HG03565 (cell line): ENCODE results near the gene HHAT.
A peak's percentile ranks its signal among the peaks of the same experiment; 100 is the strongest.

Source experiments
- ATAC-seq: cut with Tn5 transposase; IDR thresholded peaks from one replicate; pipeline ENCODE4 v1.9.1; 2021; ENCODE audit warnings: mild to moderate bottlenecking, moderate library complexity; ENCODE audit not compliant: unreplicated experiment

The HHAT gene

DNA sequence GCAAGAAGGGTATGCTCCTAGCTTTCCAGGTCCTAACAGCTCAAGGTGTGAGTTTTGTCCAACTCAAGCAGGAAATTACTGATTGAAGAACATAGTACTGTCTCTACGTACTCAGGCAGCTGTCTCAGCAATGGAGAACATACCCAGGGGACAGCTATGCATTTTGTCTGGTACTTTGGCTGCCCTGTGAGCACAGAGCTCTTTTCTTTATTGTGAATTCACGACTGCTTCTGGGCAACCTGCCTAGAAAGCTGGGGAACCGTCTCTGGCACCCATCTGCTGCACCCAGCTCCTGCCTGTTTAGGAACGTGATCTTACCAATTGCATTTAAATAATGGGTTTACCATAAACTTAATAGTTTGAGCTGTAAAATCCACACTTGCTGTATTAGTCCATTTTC is 258.1 kb downstream of the HHAT start:
- no peak for ATAC-seq

DNA sequence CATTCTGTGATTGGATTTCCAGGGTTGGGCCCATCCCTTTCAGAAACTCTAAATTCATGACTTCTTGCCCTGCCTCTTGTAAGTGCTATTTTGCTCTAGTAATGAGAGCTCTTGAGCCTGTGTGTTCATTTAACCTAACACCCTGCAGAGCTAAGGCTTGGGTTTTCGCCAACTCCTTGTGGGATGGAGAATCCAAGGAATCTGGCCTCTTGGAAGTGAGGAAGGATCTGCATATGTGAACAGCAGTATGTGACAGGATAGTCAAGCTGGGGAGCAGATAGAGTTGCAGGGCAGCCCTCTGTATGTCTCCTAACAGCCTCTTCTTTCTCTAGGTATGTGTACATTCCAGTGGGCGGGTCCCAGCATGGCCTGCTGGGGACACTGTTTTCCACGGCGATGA is 258.9 kb downstream of the HHAT start:
- no peak for ATAC-seq

- no peak for ATAC-seq
Measured at GRCh38 chr1:210588357-210588756, 259.7 kb downstream of the HHAT start.

GRCh38 chr1:210588946-210589345 is 260.2 kb downstream of the HHAT start:
- no peak for ATAC-seq

DNA sequence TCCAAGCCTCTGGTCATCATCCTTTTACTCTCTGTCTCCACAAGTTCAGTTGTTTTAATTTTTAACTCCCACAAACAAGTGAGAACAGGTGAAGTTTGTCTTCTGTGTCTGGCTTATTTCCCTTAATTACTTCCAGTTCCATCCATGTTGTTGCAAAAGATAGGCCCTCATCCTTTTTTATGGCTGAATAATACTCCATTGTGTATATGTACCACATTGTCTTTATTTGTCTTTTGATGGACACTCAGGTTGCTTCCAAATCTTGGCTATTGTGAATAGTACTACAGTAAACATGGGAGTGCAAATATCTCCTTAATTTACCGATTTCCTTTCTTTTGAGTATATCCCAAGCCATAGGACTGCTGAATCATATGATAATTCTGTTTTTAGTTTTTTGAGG is 262.5 kb downstream of the HHAT start:
- no peak for ATAC-seq

GRCh38 chr1:210594605-210595004 is 265.9 kb downstream of the HHAT start:
- ATAC-seq = no peak

DNA sequence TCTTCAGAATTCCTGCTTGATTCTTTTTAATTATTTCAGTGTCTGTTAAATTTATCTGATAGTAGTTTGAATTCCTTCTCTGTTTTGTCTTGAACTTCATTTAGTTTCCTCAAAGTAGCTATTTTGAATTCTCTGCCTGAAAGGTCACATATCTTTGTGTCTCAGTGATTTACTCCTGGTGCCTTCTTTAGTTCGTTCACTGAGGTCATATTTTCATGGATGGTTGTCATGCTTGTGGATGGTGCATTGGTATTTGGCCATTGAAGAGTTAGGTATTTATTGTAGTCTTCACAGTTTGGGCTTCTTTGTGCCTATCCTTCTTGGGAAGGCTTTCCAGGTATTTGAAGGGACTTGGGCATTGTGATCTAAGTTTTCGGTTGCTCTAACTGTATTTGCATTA is 267.9 kb downstream of the HHAT start:
- no peak for ATAC-seq

DNA sequence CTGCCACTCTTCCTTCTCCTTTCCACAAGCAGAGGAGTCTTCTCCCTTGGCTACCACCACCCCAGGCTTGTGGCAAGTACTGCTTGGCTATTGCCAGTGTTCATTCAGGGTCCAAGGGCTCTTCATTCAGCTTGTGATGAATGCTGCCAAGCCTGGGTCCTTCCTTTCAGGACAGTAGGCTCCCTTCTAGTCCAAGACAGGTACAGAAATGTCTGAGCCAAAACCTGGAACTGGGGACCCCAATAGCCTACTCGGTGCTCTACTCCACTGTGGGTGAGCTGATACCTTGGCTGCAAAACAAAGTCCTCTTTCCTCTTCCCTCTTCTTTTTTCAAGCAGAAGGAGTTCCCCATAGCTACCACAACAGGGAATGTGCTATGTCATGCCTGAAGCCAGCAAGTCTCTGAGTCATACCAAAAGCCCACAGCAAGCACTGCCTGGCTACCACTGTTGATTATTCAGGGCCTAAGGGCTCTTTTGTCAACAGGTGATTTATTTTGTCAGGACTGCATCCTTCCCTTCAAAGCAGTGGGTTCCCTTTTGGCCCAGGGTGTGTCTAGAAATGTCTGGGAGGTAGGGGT is 268.9 kb downstream of the HHAT start:
- ATAC-seq = peak; percentile 88

- ATAC-seq = peak; percentile 13
Measured at GRCh38 chr1:210598135-210598652, 269.5 kb downstream of the HHAT start.

DNA sequence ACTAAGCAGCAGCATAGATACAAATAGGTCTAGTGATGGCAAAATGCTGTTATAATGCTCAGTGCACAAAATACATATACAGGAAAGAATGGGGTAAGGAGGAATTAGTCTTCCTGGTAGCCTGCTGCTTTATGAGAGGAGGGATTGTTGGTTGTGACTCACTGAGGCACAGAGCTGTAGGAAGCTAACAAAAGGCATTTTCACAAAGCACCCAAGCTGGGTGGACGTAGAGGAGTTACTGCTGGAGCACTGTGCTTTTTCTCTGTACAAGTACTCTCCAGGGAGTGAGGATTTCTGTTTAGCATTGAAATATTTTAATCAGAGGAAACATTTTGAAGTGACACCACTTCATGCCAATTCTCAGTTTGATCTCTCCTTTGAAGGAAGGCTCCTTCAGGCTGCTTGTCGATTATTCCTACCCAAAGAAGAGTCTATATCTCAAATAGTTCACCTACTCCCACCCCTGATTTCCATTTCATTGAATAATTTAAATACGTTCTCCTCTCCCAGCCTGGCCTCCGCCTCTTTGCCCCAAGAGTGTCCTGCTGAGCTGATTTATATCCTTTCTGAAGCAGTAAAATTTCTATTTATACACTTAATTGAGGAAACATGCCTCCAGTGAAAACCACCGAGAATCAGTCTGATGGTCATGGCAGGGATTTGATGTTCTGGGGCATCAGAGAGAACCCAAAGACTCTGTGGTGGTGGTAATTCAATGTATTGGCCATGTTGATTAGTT is 271.9 kb downstream of the HHAT start:
- no peak for ATAC-seq

GRCh38 chr1:210603123-210603522 is 274.4 kb downstream of the HHAT start:
- ATAC-seq = no peak

DNA sequence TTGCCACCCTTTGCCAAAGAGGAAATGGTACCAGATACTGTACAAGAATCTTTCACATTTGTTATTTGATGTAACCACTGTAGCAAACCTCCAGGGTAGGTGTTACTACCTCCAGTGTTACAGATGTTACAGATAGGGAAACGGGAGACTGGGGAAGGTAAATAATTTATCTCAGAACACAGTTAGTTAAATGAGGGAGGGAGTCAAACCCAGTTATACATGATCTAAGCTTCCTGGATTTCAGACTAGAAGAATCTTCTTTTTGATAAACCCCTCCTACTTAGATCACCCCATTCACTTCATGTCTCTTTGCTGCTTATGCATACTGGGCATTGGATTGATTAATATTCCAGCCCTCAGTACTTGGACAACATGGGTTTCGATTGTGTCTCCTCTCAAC is 276.4 kb downstream of the HHAT start:
- no peak for ATAC-seq

- no peak for ATAC-seq
Measured at GRCh38 chr1:210607361-210607760, 278.7 kb downstream of the HHAT start.

DNA sequence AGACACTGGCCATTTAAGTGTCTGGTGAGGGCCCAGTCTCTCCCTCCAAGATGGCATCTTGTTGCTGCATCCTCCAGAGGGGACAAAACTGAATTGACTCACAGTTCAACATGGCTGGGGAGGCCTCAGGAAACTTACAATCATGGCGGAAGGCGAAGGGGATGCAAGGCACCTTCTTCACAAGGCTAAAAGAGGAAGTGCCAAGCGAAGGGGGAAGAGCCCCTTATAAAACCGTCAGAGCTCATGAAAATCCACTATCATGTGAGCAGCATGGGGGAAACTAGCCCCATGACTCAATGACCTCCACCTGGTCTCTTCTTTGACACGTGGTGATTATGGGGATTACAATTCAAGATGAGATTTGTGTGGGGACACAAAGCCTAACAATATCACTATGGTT is 280.1 kb downstream of the HHAT start:
- ATAC-seq = no peak

GRCh38 chr1:210616356-210616755 is 287.7 kb downstream of the HHAT start:
- no peak for ATAC-seq

- no peak for ATAC-seq
Measured at GRCh38 chr1:210617293-210617692, 288.6 kb downstream of the HHAT start.

- ATAC-seq = no peak
Measured at GRCh38 chr1:210618369-210618768, 289.7 kb downstream of the HHAT start.

- ATAC-seq = no peak
Measured at GRCh38 chr1:210620867-210621488, 292.3 kb downstream of the HHAT start.

GRCh38 chr1:210621712-210622111 is 293.0 kb downstream of the HHAT start:
- no peak for ATAC-seq

DNA sequence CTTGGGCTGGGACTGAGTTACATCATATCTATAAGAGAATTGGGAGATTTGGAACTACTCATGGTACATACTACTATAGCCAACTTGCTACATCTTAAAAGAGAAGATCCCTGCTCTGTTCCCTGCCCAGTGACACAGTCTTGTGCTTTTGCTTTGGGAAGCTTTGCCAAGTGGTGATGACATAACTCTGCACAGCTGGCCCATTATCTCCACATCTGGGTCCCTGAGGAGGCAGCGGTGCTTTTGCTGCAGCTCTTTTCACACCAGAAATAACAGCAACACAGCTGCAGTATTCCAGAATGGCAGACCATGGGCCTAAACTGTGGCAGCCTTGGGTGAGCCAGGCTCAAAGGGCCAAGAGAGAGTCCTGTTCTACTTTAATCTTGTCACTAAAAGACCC is 296.0 kb downstream of the HHAT start:
- ATAC-seq = no peak

GRCh38 chr1:210625715-210626114 is 297.0 kb downstream of the HHAT start:
- ATAC-seq = no peak

DNA sequence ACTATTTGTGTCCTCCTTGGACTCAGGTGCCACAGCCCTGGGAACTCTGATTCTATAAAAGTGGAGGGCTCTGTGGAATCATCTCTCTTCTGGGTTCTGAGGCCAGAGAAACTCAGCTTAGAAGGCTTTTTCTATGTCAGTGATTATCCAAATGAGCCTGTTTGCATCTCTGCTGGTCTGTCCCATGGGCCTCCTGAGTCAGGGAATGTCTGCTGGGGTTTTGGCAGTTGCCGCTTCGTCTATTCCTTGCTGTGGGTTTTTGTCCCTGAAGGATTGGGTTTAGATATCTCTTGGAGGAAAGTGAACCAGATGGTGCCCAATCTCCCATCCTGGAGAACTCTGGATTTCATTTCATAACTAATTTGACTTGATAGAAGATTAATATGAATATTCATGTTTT is 297.6 kb downstream of the HHAT start:
- ATAC-seq = no peak
